ENCODE results near the gene RNF186.

GRCh38 chr1:19864570-19865160 lies 49.6 kb upstream of the RNF186 start:
- TF ChIP-seq POLR2A (IDR thresholded peaks at IDR 0.05) (no peak), CTCF (IDR thresholded peaks at IDR 0.05) (no peak), POLR2AphosphoS5 (IDR thresholded peaks at IDR 0.05) (no peak), EP300 (IDR thresholded peaks at IDR 0.05) (no peak)

Measured in upper lobe of left lung (tissue), 4 donors.